Fibroblast of villous mesenchyme (primary cell): ENCODE measurements around the gene AOPEP. TPM values are rescaled to one million over a fixed set of nuclear protein-coding genes. Genes with fewer than 3 reads are reported as not detected.

ENCODE experiments used
- DNase-seq: peaks from one replicate; pipeline ENCODE4 v3.0.0-alpha.2; 2010; ENCODE audit warnings: low read depth
- H3K4me3 ChIP-seq: 2 replicates; pipeline ENCODE4 v1.5.1; 2011; ENCODE audit warnings: low read depth, mild to moderate bottlenecking, low read length
- total RNA-seq: library from RNA; depleted of rRNA; stranded (reverse); fragments of >200 nt; gene quantifications from 2 replicates; pipeline ENCODE4 v1.2.3, GENCODE V29; 2012
- TF ChIP-seq, protein P1 (sequence below): IDR thresholded peaks from 2 replicates; pipeline ENCODE4 v1.5.1; 2012; ENCODE audit warnings: low read depth, mild to moderate bottlenecking, low read length; ENCODE audit not compliant: insufficient read depth

Gene AOPEP
- total RNA-seq, 1 donor: 153 TPM

DNA sequence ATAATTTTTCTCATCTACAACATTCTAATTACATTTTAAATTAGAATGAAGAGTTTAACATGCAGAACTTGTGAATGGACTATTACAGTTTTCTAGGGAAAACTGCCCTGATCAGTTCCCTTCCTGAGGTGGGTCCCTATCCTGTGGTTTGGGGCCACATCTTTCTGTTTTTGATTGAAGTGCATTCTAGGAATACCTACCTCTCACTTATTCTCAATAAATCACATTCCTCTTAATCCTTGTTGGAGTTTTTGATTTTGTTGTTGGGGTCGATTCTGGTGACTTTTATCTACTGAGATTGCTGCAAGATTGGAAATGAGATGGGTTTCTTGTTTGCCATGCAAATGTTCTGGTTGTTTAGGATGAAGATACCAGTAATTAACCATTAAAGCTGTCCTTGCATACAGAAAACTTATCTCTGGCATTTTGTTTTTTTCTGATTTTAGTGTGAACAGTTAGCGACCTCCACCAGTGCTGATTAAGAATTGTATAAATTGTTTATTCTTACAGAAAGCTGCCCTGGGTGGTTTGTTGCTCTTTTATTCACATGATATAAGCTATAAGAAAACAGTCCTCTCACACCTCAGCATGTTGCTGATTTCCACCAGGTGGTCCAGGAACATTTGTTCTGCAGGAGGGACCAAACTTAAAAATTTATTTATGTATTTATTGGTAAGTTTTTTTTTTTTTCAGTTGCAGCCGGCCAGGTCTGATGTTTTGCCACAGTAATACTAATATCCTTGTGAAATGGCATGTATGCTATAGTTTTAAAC lies 321.1 kb downstream of the AOPEP start:
- H3K4me3 ChIP-seq: peak overlapping the region; percentile 39

DNA sequence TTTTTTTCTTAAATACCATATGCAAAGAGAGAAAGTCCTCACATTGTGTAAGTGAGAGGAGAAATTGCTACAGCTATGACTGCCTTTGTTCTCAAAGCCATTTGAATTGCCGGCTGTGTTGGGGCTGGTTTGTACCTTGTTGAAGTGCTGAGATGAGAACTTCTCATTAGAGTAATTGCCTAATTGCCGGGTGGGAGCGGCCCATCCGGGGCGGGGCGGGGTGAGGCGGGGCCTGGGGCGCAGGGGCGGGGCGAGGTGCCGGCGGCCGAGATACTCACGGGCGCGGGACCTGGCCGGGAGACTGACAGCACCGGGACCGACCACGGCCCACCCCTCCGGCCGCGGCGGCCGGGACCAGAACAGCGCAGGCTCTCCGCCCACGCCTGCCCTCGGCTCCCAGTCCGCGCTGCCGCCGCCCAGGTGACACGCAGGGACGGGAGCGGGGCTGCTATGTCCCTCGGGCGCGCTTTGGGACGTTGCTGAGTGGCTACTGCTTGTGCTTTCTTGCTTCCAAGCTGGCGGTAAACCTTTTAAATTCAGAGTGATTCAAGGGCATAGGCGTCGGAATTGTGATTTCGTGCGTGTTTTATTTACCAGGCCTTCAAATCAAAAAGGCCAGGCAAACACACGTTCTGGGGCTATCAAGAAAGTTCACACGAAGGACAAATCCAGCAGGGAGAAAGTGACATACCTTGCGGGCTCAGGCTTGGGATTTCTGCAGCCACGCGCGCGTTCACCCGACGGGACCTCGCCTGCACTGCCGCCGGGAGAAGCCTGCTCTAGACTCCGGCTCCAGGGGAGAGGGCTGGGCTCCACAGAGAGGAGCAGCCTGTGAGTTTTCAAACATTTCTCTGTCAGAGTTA lies 322.0 kb downstream of the AOPEP start:
- H3K4me3 ChIP-seq: peak overlapping the region; percentile 68
- peak; percentile 82 for DNase-seq
- TF ChIP-seq, protein P1, sequence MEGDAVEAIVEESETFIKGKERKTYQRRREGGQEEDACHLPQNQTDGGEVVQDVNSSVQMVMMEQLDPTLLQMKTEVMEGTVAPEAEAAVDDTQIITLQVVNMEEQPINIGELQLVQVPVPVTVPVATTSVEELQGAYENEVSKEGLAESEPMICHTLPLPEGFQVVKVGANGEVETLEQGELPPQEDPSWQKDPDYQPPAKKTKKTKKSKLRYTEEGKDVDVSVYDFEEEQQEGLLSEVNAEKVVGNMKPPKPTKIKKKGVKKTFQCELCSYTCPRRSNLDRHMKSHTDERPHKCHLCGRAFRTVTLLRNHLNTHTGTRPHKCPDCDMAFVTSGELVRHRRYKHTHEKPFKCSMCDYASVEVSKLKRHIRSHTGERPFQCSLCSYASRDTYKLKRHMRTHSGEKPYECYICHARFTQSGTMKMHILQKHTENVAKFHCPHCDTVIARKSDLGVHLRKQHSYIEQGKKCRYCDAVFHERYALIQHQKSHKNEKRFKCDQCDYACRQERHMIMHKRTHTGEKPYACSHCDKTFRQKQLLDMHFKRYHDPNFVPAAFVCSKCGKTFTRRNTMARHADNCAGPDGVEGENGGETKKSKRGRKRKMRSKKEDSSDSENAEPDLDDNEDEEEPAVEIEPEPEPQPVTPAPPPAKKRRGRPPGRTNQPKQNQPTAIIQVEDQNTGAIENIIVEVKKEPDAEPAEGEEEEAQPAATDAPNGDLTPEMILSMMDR: no peak

More for the DNA sequence above, 321.1 kb downstream of the AOPEP start:
- DNase-seq: peak; percentile 55
- TF ChIP-seq, protein P1: no peak

DNA sequence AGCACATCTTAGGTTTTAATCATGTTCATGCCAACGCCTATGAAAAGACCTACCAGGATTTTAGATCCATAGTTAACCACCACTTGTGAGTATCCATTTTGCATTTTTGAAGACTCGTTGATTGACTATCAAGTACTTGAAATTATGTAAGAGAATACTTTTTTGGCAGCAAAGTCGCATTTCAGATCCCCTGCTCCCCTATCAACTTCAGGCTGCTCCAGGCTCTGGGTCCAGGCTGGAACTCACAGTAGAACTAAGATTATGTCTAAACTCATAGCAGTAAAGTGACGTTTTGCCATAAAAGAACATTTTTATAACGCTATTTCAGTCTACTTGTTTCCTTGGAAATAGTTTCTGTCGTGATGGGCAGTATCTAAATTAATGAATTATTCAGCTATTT lies 323.3 kb downstream of the AOPEP start:
- peak; percentile 59 for DNase-seq
- TF ChIP-seq, protein P1: no peak
- peak overlapping the region; percentile 68 for H3K4me3 ChIP-seq

DNA sequence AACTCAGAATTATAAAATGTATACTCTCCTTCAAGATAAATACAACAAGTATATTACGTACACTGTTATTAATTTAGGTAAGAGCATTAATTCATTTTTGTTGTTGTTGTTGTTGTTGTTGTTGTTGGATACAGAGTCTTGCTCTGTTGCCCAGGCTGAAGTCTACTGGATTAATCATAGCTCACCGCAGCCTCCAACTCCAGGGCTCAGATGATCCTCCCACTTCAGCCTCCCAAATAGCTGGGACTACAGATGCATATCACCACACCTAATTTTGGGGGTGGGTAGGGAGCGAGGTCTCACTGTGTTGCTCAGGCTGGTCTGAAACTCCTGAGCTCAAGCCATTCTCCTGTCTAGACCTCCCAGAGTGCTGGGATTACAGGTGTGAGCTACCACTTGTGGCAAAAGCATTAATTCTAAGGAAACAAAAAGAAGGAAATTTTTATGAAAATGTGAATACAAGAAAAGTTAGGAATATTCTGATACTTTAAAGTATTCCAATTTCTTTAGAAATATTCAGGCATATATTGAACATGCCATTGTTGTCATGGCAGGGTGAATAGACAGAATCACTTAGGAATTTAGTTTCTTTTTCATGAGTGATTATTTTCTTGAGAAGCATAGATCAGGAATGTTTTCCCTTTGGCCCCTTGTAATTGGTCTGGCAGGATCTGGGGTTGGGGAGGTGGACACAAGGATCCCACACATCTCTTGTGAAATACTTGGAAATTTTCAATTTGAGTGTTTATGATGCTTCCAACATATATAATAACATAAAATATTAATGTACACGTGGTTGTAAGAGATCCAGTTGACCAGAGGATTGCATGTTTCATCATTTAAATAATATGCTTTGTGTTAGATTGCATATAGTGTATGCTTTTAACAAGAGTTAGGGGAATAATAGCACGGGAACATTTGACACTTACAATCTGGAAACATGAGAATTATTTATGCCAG lies 327.4 kb downstream of the AOPEP start:
- H3K4me3 ChIP-seq: peak overlapping the region; percentile 5
- TF ChIP-seq, protein P1: no peak
- DNase-seq: peak; percentile 49

DNA sequence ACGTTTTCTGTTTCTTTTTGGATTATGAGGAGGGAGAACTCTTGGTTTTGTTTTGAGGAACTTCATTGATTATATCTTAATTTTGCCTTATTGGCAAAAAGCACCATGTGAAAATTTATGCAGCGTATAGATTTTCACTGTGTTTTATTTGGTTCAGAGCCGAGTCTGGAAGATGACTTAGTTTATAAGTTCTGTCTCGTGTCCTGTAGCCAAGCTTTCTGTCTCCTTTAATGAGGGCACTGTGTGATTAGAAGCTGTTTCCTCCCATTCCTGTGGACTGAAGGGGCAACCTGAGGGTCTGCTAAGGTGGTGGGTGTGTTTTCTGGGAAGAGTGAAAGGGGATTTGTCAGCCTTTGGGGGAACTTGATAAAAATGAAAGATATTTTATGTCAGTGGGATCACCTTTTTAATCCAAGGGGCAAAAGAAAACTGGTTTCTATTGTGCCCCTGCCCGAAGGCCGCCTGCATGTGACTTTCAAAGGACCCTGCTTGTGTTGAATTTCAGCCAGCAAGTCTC lies 328.9 kb downstream of the AOPEP start:
- DNase-seq: peak; percentile 54
- TF ChIP-seq, protein P1: no peak
- peak overlapping the region; percentile 34 for H3K4me3 ChIP-seq

DNA sequence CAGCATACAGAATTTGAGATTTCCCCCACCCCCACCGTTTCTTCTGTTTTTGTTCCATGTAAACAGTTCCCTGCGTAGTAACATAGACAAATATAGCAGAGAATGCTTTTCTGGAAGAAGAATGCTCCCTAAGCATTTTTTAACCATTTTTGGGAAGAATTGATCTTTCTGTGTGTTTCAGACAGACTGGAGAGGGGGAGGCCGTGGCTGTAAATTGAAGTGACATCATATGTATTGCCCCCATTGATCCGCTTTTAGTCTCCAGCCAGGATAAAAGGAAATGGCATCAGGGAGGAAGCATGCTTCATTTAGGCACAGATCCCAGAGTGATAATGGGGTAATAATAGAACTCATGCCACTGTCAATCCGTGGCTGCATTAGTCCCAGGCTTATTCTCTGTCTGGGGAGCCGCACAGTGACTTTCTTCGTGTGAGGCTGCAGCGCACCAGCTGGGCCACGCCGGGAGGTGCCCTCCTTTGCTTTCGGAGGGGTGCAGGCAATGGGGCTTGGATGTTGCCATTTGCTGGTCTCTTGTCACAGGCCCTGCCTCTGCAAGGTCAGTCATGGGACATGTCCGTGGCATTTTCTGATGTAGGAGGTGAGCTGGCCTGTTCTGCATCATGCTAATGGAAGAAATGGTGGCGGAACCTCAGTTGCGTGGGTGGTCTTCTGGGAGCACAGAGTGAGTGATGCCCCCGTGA lies 329.5 kb downstream of the AOPEP start:
- DNase-seq: peak; percentile 71
- TF ChIP-seq, protein P1: no peak
- peak overlapping the region; percentile 43 for H3K4me3 ChIP-seq
